Cardiac muscle cell (in vitro differentiated cells and primary cell): ENCODE results near the gene GPR21. TPM values are rescaled to one million over a fixed set of nuclear protein-coding genes. Genes with fewer than 3 reads are reported as not detected.

Source experiments
- DNase-seq, 2 donors: peaks; one replicate each; pipeline versions ENCODE4 v3.0.0 to v3.0.0-alpha.2; 2010 to 2017; ENCODE audit warnings: low read depth in 1 of 2, low spot score in 1 of 2
- H3K27ac ChIP-seq: fragments of 200-600 bp; sonication (generic); 2 replicates; pipeline ENCODE4 v1.5.1; 2016
- H3K27me3 ChIP-seq: fragments of 200-600 bp; sonication (generic); 2 replicates; pipeline ENCODE4 v1.6.0; 2016; ENCODE audit warnings: control low read depth
- H3K36me3 ChIP-seq: fragments of 200-600 bp; sonication (generic); 2 replicates; pipeline ENCODE4 v1.5.1; 2016; ENCODE audit warnings: control low read depth
- H3K4me1 ChIP-seq: fragments of 200-600 bp; sonication (generic); 2 replicates; pipeline ENCODE4 v1.8.1; 2017; ENCODE audit warnings: low read depth, mild to moderate bottlenecking, mixed run types
- H3K4me3 ChIP-seq: fragments of 200-600 bp; sonication (generic); 2 replicates; pipeline ENCODE4 v1.5.1; 2016; ENCODE audit warnings: mild to moderate bottlenecking
- H3K9me3 ChIP-seq: fragments of 200-600 bp; sonication (generic); 2 replicates; pipeline ENCODE4 v1.5.1; 2017; ENCODE audit warnings: low read depth, mild to moderate bottlenecking, control low read depth
- polyA plus RNA-seq: library from polyadenylated mRNA; unstranded; fragments of >200 nt; fragmentation: Nextera tagmentation; extraction: Ambion mirVana; gene quantifications from 2 replicates; pipeline ENCODE4 v1.2.1, GENCODE V29; 2016
- total RNA-seq: library from RNA; depleted of rRNA; stranded (reverse); fragments of >200 nt; gene quantifications from 2 replicates; pipeline ENCODE4 v1.2.3, GENCODE V29; 2016
- TF ChIP-seq, protein P1 (sequence below): IDR thresholded peaks from 2 replicates; pipeline ENCODE4 v1.5.1; 2012; ENCODE audit warnings: low read depth, mild to moderate bottlenecking, low read length

Gene GPR21, protein sequence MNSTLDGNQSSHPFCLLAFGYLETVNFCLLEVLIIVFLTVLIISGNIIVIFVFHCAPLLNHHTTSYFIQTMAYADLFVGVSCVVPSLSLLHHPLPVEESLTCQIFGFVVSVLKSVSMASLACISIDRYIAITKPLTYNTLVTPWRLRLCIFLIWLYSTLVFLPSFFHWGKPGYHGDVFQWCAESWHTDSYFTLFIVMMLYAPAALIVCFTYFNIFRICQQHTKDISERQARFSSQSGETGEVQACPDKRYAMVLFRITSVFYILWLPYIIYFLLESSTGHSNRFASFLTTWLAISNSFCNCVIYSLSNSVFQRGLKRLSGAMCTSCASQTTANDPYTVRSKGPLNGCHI
- total RNA-seq: 0.21 and 1.0 TPM in 2 replicates
- polyA plus RNA-seq: not detected in 2 replicates

DNA sequence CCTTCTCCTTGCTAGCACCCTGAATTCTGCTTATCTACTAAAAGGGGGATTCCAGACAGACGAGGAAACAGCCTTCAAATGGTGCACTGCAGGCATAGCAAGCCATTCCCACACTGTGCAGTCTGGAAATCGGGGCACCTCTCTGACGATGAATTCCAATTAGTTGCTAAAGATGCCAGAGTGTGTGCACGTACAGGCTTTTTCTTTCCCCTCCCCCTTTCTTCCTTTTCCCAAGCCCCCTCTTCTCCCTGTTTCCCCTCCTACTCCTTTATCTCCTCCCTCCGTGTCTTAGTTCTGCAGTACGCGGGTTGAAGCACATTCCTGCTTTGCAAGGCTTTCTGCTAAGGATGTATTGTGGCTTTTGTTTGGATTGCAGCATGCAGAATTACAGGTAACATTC lies at the start of gene GPR21:
Gene GPR21, plus strand, starts transcription at position 316 of the 400 bp plus-strand sequence. CDS start 900 bp downstream, outside the sequence.
- H3K27ac ChIP-seq: peak within 1 kb of the TSS; percentile 34
- no peaks in the 10 kb centered on the region for H3K27me3 ChIP-seq
- H3K36me3 ChIP-seq: no peaks in the 10 kb centered on the region
- H3K4me1 ChIP-seq: peaks cover 34% of the 10 kb centered on the region
- H3K4me3 ChIP-seq: no peak within 1 kb of the TSS
- H3K9me3 ChIP-seq: no peaks in the 10 kb centered on the region
- peak; percentile 23 to 36 for DNase-seq
- TF ChIP-seq, protein P1, sequence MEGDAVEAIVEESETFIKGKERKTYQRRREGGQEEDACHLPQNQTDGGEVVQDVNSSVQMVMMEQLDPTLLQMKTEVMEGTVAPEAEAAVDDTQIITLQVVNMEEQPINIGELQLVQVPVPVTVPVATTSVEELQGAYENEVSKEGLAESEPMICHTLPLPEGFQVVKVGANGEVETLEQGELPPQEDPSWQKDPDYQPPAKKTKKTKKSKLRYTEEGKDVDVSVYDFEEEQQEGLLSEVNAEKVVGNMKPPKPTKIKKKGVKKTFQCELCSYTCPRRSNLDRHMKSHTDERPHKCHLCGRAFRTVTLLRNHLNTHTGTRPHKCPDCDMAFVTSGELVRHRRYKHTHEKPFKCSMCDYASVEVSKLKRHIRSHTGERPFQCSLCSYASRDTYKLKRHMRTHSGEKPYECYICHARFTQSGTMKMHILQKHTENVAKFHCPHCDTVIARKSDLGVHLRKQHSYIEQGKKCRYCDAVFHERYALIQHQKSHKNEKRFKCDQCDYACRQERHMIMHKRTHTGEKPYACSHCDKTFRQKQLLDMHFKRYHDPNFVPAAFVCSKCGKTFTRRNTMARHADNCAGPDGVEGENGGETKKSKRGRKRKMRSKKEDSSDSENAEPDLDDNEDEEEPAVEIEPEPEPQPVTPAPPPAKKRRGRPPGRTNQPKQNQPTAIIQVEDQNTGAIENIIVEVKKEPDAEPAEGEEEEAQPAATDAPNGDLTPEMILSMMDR: no peak

DNA sequence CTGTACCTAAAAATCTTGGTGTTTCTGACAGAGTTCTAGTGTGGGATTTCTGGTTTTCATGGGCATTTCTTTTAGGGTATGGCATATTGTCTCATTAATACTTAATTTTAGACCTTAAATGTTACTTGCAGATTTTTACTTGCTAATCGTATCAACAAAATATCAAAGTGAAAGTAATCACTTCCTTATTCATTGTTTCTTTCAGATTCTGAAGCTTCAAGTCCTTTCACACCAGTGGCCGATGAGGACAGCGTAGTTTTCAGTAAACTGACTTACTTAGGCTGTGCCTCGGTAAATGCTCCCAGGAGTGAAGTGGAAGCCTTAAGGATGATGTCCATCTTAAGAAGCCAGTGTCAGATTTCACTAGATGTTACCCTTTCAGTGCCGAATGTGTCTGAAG lies 47.5 kb upstream of the GPR21 start:
- Histone ChIP-seq H3K4me3 (no peak overlapping the region), H3K9me3 (no peaks in the 10 kb centered on the region), H3K4me1 (peaks cover 6% of the 10 kb centered on the region), H3K36me3 (peaks cover 24% of the 10 kb centered on the region), H3K27ac (peak overlapping the region; percentile 13), H3K27me3 (no peaks in the 10 kb centered on the region)
- TF ChIP-seq, protein P1: no peak
- DNase-seq: no peak

DNA sequence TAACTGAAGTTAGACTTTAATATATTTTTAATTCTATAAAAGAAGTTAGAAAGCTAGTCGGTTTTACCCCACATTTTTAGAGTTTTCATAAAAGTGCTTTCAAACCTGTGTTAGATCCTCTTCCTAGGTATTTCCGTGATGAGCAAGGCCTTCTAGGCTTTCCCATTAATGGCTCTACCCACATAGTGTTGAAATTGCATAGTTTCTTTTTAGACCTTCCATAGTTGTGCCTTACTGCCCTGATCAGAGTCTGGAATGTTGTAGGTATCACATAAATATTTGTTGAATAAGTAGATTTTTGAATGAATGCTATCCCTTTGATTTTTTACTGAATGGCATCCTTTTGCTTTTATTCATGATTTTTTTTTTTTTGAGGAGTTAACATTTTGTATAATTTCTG lies 45.3 kb upstream of the GPR21 start:
- peaks cover 6% of the 10 kb centered on the region for H3K4me1 ChIP-seq
- DNase-seq: no peak
- H3K27ac ChIP-seq: no peak overlapping the region
- H3K4me3 ChIP-seq: no peak overlapping the region
- no peaks in the 10 kb centered on the region for H3K9me3 ChIP-seq
- H3K27me3 ChIP-seq: no peaks in the 10 kb centered on the region
- TF ChIP-seq, protein P1: no peak
- peaks cover 31% of the 10 kb centered on the region for H3K36me3 ChIP-seq

DNA sequence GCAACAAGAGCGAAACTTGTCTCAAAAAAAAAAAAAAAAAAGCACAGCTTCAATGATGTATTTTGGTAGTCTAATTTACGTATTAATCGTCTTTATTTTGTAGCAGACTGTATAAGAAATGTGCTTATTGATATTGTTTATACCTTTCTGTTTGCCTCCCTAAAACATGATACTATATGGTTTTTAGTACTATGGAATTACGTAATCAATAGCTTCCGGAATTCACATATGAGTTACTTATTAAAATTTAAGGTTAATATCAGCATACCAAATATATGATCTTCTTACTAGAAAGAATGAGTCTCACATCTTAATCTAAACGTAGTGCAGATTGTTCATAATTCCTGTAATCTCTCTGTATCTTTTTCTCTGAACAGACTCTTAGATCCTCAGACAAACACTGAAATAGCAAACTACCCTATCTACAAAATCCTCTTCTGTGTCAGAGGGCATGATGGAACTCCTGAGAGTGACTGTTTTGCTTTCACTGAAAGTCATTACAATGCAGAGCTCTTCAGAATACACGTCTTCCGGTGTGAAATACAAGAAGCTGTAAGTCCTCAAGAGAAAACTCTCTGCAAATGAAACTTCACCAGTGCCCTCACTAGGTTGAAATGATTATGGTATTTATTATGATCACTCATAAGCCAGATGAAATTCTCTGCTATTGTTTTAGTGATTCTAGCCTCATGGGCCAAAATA lies 44.4 kb upstream of the GPR21 start:
- no peaks in the 10 kb centered on the region for H3K9me3 ChIP-seq
- DNase-seq: no peak
- no peaks in the 10 kb centered on the region for H3K27me3 ChIP-seq
- TF ChIP-seq, protein P1: no peak
- H3K36me3 ChIP-seq: peaks cover 31% of the 10 kb centered on the region
- peaks cover 6% of the 10 kb centered on the region for H3K4me1 ChIP-seq
- H3K27ac ChIP-seq: peak overlapping the region; percentile 46
- H3K4me3 ChIP-seq: no peak overlapping the region

DNA sequence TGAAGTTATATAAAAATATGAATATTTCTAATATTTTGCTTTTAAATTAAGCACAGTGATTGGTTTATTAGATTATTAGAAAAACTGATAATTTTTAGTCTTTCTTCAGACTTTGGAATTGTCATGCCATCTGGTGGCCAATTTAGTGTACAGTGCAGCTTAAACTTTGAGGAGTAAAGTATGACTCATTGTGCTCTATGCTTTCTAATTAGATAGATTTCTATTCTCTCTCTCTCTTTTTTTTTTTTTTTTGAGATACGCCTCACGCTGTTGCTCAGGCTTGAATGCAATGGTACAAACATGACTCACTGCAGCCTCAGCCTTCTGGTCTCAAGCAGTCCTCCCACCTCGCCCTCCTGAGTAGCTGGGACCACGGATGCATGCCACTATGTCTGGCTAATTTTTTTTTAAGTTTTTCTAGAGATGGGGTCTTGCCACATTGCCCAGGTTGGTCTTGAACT lies 42.1 kb upstream of the GPR21 start:
- peak; percentile 8 to 92 for DNase-seq
- TF ChIP-seq, protein P1: peak; percentile 69
- H3K4me3 ChIP-seq: no peak overlapping the region
- no peak overlapping the region for H3K27ac ChIP-seq
- no peaks in the 10 kb centered on the region for H3K4me1 ChIP-seq
- H3K36me3 ChIP-seq: peaks cover 34% of the 10 kb centered on the region
- no peaks in the 10 kb centered on the region for H3K9me3 ChIP-seq
- H3K27me3 ChIP-seq: no peaks in the 10 kb centered on the region
